ENCODE results near the gene DNAJC2. TPM values are rescaled to one million over a fixed set of nuclear protein-coding genes. Genes with fewer than 3 reads are reported as not detected.

DNAJC2 gene
- polyA plus RNA-seq (2012; ENCODE audit: insufficient read depth, insufficient read length): 47.1 TPM

DNA sequence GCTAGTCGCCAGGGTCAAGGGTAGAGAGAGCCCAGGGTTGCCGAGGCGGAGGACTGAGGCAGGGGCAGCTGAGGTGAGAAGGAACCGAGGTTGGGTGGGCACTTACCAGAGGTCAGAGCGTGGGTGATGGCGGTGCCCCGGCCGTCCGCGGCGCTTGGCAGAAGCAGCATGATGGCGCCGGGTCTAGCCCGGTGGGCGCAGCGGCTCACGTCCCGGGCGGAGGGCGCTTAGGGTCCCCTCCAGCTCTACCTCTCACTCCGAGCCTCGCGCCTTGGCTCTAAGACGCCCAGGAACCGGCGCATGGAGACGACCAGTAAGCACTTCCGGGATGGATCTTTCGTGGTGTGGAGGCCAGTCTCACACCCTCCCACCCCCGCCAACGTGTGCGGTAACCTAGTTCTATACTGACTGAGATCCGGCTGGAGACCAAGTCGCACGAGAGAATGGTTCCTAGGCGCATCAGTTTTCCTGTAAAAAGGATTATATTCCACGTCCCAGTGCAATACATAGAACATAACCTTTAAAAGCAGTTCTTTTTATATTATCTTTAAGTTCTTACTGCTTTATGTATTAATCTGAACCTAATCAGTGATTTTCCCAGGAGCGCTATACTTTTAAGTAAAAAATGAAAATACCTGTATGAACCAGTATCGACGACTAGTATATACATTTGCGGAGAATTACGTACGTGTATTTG is at the start of gene DNAJC2:
TSS of gene DNAJC2 (minus strand) at position 315 of the 697 bp plus-strand sequence. CDS start at position 170, 145 bp downstream.
- peak; percentile 94 for DNase-seq (ENCODE audit: low read depth, low spot score)
- peak within 1 kb of the TSS; percentile 76 for H3K4me3 ChIP-seq (ENCODE audit: low read length)

GRCh38 chr7:103391976-103392375 is 47.4 kb upstream of the DNAJC2 start:
- no peak for DNase-seq (ENCODE audit: low read depth, low spot score)
- H3K4me3 ChIP-seq (ENCODE audit: low read length): no peak overlapping the region

DNA sequence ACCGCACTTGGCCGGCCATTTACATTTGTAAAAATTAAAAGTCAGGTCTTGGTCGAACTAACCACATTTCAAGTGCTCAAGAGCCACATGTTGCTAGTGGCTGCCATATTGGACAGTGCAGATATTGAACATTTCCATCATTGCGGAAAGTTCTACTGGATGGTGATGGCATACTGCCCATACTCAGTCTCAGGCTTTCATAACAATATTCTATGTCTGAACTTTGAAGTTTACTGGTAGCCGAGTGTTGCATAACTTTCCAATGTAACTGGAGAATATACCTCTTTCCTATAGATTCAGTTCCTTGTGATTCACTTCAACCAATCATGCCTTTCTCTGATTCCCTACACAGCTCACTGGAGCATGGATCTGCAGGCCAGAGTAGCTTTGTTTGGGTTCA is 46.6 kb upstream of the DNAJC2 start:
- no peak overlapping the region for H3K4me3 ChIP-seq (ENCODE audit: low read length)
- DNase-seq (ENCODE audit: low read depth, low spot score): no peak

- DNase-seq (ENCODE audit: low read depth, low spot score): no peak
- no peak overlapping the region for H3K4me3 ChIP-seq (ENCODE audit: low read length)
Measured at GRCh38 chr7:103389263-103389662, 44.7 kb upstream of the DNAJC2 start.

DNA sequence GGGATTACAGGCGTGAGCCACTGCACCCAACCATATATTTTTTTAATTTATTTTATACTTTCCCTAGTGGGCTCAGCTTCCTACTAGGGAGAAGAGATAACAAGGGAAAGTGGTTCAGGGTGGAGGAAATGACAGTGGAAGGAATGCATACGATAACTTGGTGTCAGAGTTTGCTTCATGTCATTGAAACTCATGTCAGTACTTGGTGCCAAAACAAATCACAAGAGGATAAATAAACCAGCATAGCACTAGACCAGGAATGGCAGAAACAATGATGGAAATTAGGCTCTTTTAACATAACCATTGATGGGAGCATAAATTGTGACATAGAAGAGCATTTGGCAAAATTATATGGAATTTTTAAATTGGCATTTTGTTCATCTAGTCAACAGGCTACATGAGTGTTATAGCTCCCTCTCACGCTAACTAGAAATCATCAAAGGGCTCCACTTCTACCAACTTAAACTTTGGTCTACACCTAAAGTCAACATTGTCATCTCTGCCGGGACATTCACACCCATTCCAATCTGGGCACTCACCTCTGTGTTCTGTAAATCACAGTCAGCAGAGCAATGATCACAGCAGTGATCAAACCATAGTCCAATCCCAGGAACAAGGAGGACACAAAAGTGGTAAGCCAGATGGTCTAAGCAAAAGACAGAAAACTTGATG is 44.0 kb upstream of the DNAJC2 start:
- H3K4me3 ChIP-seq (ENCODE audit: low read length): no peak overlapping the region
- no peak for DNase-seq (ENCODE audit: low read depth, low spot score)

DNA sequence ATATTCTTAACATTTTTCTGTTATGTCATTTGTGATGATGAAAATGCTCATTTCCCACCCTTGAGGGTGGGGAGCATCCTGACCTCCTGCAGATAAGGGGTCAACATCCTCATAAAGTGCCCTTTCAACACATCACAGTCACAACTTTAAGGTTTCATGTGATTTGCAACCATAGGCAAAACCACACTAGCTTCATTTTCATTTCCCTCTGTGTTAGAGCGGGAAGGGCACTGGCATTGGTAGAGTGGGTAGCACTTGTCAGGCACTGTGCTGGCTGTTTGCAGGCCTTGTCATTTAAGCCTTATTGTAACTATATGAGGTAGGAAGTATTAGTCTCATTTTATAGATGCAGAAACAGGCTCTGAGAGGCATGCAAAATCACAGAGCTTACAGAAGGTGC is 42.7 kb upstream of the DNAJC2 start:
- no peak for DNase-seq (ENCODE audit: low read depth, low spot score)
- H3K4me3 ChIP-seq (ENCODE audit: low read length): no peak overlapping the region

DNA sequence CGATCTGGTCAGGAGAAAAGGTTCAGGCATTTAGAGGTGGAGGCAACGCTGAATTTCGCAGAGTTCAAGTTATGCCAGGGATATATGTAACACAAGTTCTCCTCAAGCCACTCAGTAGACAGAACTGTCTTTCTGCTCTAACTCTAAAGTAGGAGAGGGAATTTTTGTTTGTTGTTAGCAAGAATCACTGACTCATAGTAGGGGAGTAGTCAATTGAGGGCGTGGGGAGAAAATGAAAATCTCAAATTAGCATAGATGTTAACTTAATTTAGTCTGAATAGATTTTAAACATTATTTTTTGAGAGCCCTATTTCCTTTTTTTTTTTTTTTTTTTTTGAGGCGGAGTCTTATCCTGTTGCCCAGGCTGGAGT is 37.5 kb upstream of the DNAJC2 start:
- DNase-seq (ENCODE audit: low read depth, low spot score): no peak
- no peak overlapping the region for H3K4me3 ChIP-seq (ENCODE audit: low read length)

DNA sequence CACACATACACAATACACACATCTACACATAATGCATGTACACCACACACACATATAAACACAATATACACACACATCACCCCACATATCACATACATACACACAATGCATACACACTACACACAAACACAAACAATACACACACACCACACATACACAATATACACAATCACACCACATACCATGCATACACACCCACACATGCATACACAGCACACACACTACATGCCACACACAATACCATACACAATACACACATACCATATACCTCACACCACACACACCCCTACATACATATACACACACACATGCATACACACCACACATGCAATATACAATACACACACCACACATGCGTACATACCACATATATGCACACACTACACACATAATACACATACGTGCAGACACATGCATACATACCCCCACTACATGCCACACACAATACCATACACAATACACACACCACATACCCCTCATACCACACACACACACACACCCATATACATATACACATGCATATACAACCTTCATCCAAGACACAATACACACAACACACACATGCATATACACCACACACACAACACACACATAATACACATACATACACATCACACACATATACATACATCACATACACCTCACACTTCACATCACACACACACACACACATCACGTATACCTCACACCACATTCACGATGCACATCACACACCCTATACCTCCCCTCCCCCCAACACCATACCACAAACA is 36.9 kb upstream of the DNAJC2 start:
- no peak overlapping the region for H3K4me3 ChIP-seq (ENCODE audit: low read length)
- DNase-seq (ENCODE audit: low read depth, low spot score): no peak

- no peak overlapping the region for H3K4me3 ChIP-seq (ENCODE audit: low read length)
- no peak for DNase-seq (ENCODE audit: low read depth, low spot score)
Measured at GRCh38 chr7:103380395-103381191, 36.0 kb upstream of the DNAJC2 start.

DNA sequence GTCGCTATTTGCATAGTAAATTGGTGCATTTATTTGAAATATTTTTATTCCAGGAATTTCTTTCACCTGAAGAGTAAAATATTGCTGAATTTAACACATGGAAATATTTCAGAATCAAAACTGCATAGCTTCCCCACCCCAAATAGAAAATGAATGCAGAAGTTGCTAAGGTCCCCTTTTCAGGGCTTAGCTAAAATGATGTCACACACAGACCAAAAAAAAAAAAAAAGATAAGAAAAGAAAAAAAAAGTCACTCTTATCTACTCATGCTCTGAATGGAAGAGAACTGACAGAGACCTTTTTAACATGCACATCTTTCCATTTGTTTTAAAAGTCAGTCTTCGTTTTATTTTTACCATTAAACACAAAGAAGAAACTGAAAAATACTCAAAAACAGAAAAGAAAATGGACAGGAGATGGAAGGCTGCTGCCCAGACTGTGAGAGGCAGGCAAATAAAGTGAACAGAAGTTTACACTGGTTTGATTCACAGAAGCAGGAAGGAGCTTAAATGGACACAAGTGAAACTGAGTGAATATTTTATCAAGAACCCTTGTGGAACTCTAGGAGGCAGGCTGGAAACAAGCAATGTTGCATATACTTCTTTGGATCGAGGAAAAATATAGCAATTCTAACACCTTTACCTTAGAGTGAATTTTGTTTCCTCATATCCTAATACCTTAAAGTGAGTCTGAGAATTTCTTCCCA is 34.9 kb upstream of the DNAJC2 start:
- H3K4me3 ChIP-seq (ENCODE audit: low read length): no peak overlapping the region
- DNase-seq (ENCODE audit: low read depth, low spot score): no peak

- H3K4me3 ChIP-seq (ENCODE audit: low read length): no peak overlapping the region
- DNase-seq (ENCODE audit: low read depth, low spot score): no peak
Measured at GRCh38 chr7:103373866-103374643, 29.5 kb upstream of the DNAJC2 start.

GRCh38 chr7:103369432-103369831 is 24.9 kb upstream of the DNAJC2 start:
- no peak overlapping the region for H3K4me3 ChIP-seq (ENCODE audit: low read length)
- DNase-seq (ENCODE audit: low read depth, low spot score): no peak

GRCh38 chr7:103349805-103350204 is 5.2 kb upstream of the DNAJC2 start:
- no peak overlapping the region for H3K4me3 ChIP-seq (ENCODE audit: low read length)
- DNase-seq (ENCODE audit: low read depth, low spot score): no peak

DNA sequence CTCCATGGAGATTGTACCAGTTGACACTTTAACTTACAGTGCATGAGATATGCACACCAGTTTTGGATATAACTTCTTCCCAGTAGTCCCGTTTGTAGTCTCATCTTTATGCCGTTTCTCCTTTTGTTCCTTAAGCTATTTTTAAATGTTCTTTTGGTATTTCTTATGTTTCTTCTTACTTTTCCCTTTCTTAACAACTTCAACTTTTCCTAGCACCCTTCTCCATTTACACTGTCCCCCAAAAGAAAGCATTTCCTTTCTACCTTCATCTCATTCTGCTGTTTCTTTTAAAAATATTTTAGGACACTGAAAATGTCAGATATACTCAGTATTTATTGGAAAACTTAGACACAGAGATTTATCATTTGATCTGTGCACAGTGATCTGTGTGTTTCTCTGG is 4.4 kb upstream of the DNAJC2 start:
- peak overlapping the region; percentile 97; the same call in 1 of the 2 replicates for H3K4me3 ChIP-seq (ENCODE audit: low read length)
- DNase-seq (ENCODE audit: low read depth, low spot score): no peak

GRCh38 chr7:103348452-103348851 is 3.9 kb upstream of the DNAJC2 start:
- peak overlapping the region; percentile 97 for H3K4me3 ChIP-seq (ENCODE audit: low read length)
- no peak for DNase-seq (ENCODE audit: low read depth, low spot score)

DNA sequence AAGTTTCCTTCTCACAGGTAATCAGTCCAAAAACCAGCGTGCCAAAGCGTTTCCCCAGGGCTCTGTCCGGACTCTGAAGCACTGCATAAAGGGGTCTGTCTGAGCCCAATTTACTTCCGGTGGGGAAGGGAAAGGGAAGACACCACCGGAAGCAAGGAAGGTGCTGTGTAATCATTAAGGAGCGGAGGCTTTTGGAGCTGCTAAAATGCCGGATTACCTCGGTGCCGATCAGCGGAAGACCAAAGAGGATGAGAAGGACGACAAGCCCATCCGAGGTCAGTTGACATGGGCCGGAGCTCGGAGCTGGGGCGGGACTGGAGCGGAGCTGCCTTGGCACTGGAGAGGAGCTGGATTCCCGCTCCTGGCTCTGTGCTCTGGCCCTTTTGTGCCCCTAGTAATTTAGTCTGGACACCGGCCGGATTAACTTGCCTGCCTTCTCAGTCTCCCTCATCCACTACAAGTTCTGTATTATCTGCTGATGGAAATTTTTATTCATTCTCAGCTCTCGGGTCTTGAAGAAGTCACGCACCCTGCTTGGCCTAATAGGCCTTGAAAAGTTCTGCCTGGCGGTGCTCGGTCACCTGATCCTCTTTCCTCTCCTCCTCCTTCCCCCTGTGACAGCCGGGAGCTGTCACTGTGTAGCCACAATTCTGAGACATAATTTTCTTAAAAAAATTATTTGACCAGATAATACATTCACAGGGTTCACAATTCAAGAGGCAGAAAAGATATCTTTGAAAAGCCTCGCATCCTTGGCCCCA is 3.1 kb upstream of the DNAJC2 start, which contains the start of gene PSMC2:
TSS of gene PSMC2 (plus strand) at position 137 of the 761 bp plus-strand sequence. CDS start at position 206, 69 bp downstream.
- H3K4me3 ChIP-seq (ENCODE audit: low read length): peak within 1 kb of the TSS; percentile 97

GRCh38 chr7:103346396-103346795 is 1.8 kb upstream of the DNAJC2 start:
- no peak for DNase-seq (ENCODE audit: low read depth, low spot score)
- H3K4me3 ChIP-seq (ENCODE audit: low read length): no peak overlapping the region

More for the DNA sequence above, 3.1 kb upstream of the DNAJC2 start, which contains the start of gene PSMC2:
- peak; percentile 93 for DNase-seq (ENCODE audit: low read depth, low spot score)

Data from Jurkat, Clone E6-1 (cell line).